GM18505 (cell line): ENCODE measurements around the gene AGBL5.

Source experiments
- ATAC-seq: cut with Tn5 transposase; IDR thresholded peaks from one replicate; pipeline ENCODE4 v1.9.1; 2021; ENCODE audit not compliant: unreplicated experiment
- POLR2A ChIP-seq: IDR thresholded peaks from 4 replicates; pipeline ENCODE4 v1.6.1; 2011; ENCODE audit warnings: borderline replicate concordance; ENCODE audit not compliant: insufficient read depth, insufficient read length; ENCODE audit errors: extremely low read depth

AGBL5 gene

GRCh38 chr2:27029051-27029450 lies 22.4 kb upstream of the AGBL5 start:
- TF ChIP-seq POLR2A = no peak
- ATAC-seq = no peak

- TF ChIP-seq POLR2A = peak; percentile 83
These were observed 18.8 kb upstream of the AGBL5 start, which contains the start of gene TMEM214 for GRCh38 chr2:27032495-27033252. TMEM214 (plus strand) TSS chr2:27032965; CDS start chr2:27033016, 51 bp downstream.

GRCh38 chr2:27033253-27033852 lies 18.1 kb upstream of the AGBL5 start:
- no peak for ATAC-seq
- no peak for TF ChIP-seq POLR2A

More at GRCh38 chr2:27032495-27033252, 18.8 kb upstream of the AGBL5 start, which contains the start of gene TMEM214:
- peak; percentile 81 for ATAC-seq

GRCh38 chr2:27038012-27038411 lies 13.5 kb upstream of the AGBL5 start:
- ATAC-seq = no peak
- no peak for TF ChIP-seq POLR2A

GRCh38 chr2:27038631-27039339 lies 12.7 kb upstream of the AGBL5 start:
- ATAC-seq = no peak
- no peak for TF ChIP-seq POLR2A

- ATAC-seq = no peak
These were observed 12.0 kb upstream of the AGBL5 start for GRCh38 chr2:27039426-27039825.

GRCh38 chr2:27039871-27040270 lies 11.6 kb upstream of the AGBL5 start:
- no peak for ATAC-seq
- TF ChIP-seq POLR2A = no peak

More at GRCh38 chr2:27039426-27039825, 12.0 kb upstream of the AGBL5 start:
- no peak for TF ChIP-seq POLR2A

GRCh38 chr2:27040282-27040681 lies 11.2 kb upstream of the AGBL5 start:
- no peak for ATAC-seq
- no peak for TF ChIP-seq POLR2A

GRCh38 chr2:27041752-27042151 lies 9.7 kb upstream of the AGBL5 start:
- ATAC-seq = peak; percentile 23

GRCh38 chr2:27042159-27042661 lies 9.3 kb upstream of the AGBL5 start:
- TF ChIP-seq POLR2A = no peak
- peak; percentile 59 for ATAC-seq

More at GRCh38 chr2:27041752-27042151, 9.7 kb upstream of the AGBL5 start:
- TF ChIP-seq POLR2A = no peak

- no peak for ATAC-seq
- no peak for TF ChIP-seq POLR2A
These were observed 8.4 kb upstream of the AGBL5 start for GRCh38 chr2:27042985-27043634.

GRCh38 chr2:27049422-27050280 lies 1.8 kb upstream of the AGBL5 start:
- peak; percentile 24 for ATAC-seq
- no peak for TF ChIP-seq POLR2A

- peak; percentile 75 for TF ChIP-seq POLR2A
- peak; percentile 48 for ATAC-seq
These were observed 1.0 kb upstream of the AGBL5 start for GRCh38 chr2:27050281-27050995.
